ENCODE results near the gene SCAMP1.

Gene SCAMP1

DNA sequence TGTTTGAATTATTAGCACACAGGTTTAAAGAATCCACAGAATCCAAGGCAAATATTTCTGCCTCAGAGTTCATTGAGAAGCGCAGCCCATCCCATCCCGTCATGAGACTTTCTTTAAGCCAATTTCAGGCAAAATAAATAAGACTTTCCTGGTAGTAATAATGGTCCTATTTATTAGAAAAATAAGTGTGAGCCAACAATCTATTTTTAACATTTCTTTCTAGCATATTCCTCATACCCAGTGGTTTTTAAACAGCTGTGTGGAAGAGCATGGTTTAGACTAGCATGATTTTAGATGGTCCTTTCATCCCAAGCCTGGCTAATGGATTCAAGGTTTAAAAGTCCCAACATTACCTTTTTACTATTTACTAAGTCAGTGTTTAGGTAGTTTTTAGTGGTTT is 125.8 kb downstream of the SCAMP1 start:
- Mint-ChIP-seq H3K27ac (no peak overlapping the region), H3K36me3 (no peaks in the 10 kb centered on the region), H3K4me3 (no peak overlapping the region), H3K9me3 (no peaks in the 10 kb centered on the region), H3K4me1 (peaks cover 10% of the 10 kb centered on the region)
- DNase-seq (ENCODE audit: low spot score in 2 of 2), result no peak
- no peak for ATAC-seq

GRCh38 chr5:78487846-78488245 is 127.4 kb downstream of the SCAMP1 start:
- Mint-ChIP-seq H3K4me1 (peaks cover 10% of the 10 kb centered on the region), H3K4me3 (no peak overlapping the region), H3K9me3 (no peaks in the 10 kb centered on the region), H3K27ac (no peak overlapping the region), H3K36me3 (no peaks in the 10 kb centered on the region)
- no peak for ATAC-seq
- no peak for DNase-seq (ENCODE audit: low spot score in 2 of 2)

DNA sequence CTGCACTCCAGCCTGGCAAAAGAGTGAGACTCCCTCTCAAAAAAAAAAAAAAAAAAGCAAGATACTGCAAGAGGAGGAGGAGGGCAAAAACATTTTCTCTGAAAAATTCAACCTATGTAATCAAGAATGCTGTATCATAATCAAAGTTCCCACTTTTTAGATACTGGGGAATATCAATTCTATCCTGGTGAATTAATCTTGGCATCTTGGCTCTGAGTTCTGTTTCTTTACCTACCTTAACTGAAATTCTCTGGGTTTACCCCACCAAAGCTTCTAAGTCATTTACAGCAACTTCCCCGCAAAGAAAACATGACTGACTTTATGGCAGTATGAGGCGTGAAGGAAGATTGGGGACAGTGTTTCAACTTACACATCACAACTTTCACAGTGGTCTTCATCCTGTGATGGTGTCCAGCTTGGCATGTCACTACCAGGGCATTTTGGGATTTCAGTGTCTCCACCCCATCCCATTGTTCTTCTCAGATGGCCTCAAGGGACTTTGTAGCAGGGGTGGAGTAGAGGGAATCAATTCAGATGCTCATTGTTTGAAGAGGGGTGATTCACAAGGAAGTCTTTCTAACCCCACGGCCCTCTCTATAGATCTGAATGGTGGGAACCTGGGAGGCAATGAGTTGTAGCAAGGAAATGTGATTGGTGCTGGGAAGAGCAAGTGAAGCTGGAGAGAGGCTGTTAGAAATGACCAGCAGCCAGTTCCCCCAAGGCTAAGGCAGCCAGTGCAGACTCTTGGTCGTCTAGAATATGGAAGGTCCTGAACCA is 130.5 kb downstream of the SCAMP1 start:
- no peak for DNase-seq (ENCODE audit: low spot score in 2 of 2)
- no peak for ATAC-seq
- H3K4me1 Mint-ChIP-seq, result no peaks in the 10 kb centered on the region

DNA sequence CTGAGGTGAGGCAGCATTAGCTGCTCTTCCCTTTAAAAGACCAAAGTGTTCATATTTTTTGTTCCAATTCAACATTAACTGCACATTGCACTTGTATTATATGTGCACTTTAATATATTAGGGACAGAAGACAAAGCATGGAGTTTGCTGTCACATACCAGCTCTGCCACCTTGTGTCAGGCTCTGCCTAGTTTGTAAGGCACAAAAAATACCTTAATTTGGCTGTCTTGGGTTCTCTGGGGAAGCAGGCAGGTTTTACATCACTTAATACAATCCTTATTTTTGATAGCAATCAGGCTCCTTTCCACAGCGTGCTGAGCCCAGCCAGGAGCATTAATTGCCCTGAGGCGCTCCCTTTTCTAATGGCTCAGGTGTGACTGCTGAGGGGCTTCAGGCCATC is 131.8 kb downstream of the SCAMP1 start:
- H3K36me3 Mint-ChIP-seq, result no peaks in the 10 kb centered on the region
- H3K27ac Mint-ChIP-seq, result no peak overlapping the region
- no peak overlapping the region for H3K4me3 Mint-ChIP-seq
- no peaks in the 10 kb centered on the region for H3K4me1 Mint-ChIP-seq
- H3K9me3 Mint-ChIP-seq, result no peaks in the 10 kb centered on the region
- DNase-seq (ENCODE audit: low spot score in 2 of 2) (no peak), ATAC-seq (no peak)

More for the DNA sequence above, 130.5 kb downstream of the SCAMP1 start:
- H3K4me3 Mint-ChIP-seq, result no peak overlapping the region
- H3K27ac Mint-ChIP-seq, result no peak overlapping the region
- no peaks in the 10 kb centered on the region for H3K36me3 Mint-ChIP-seq
- no peaks in the 10 kb centered on the region for H3K9me3 Mint-ChIP-seq

DNA sequence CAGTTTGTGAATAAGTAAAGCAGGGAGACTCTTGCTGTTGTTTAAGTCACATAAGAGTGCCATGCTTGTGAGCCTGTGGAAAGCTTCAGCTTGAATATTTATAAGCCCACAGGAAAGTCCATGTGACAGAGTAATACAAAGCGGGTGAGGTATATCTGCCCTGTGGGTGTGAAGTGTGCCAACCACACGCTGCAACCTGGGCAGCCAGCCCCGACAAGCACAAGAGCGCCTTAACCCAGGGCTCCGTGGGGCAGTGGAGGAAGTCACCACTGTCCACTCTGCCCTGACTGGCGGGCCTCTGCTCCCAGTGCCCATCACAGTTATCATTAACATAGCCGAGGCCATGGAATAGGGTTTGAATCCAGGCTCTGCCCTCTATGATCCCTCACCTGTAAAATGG is 132.2 kb downstream of the SCAMP1 start:
- Mint-ChIP-seq H3K36me3 (no peaks in the 10 kb centered on the region), H3K9me3 (no peaks in the 10 kb centered on the region), H3K4me1 (no peaks in the 10 kb centered on the region), H3K4me3 (no peak overlapping the region), H3K27ac (no peak overlapping the region)
- DNase-seq (ENCODE audit: low spot score in 2 of 2), result no peak
- ATAC-seq, result peak; percentile 42

DNA sequence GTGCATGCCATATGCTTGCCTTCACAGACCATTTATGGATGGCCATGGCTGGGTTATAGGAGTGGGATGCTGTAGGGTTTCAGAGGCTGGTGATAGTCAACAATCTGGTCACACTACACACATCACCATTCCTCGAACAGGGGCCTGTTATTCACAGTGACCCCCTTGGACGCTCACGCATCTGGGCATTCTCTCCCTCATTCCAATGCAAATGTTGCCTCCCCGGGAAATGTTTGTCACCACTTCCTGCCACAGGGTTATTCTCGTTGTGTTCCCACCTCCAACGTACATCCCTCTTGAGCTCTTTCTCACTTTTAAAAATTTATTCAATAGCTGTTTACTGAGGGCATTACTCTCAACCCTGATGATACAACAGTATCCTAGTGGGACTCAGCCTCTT is 135.4 kb downstream of the SCAMP1 start:
- Mint-ChIP-seq H3K9me3 (no peaks in the 10 kb centered on the region), H3K4me3 (no peak overlapping the region), H3K27ac (no peak overlapping the region), H3K4me1 (no peaks in the 10 kb centered on the region), H3K36me3 (no peaks in the 10 kb centered on the region)
- ATAC-seq, result no peak
- no peak for DNase-seq (ENCODE audit: low spot score in 2 of 2)

DNA sequence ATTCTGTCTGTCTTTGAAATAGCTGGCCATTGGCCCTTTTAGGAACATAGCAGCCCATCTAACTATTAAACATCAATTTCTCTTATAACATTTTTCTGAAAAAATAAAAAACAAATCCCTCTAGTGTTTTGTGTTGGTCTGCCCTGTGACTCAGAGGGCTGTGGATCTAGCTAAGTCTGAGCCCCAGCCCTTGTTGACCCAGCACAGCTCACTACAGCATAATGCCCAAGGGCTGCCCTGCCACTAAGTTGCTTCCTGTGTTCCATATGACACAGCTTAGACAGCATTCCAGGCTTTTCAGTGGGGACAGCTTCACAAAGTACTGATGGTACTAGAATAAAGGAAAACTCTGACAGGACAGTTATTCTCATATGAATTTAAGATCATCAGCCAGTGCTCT is 136.0 kb downstream of the SCAMP1 start:
- Mint-ChIP-seq H3K27ac (no peak overlapping the region), H3K4me1 (no peaks in the 10 kb centered on the region), H3K9me3 (no peaks in the 10 kb centered on the region), H3K4me3 (no peak overlapping the region), H3K36me3 (no peaks in the 10 kb centered on the region)
- DNase-seq (ENCODE audit: low spot score in 2 of 2), result no peak
- no peak for ATAC-seq

GRCh38 chr5:78497573-78498533 is 137.4 kb downstream of the SCAMP1 start:
- Mint-ChIP-seq H3K9me3 (no peaks in the 10 kb centered on the region), H3K27ac (no peak overlapping the region), H3K4me1 (no peaks in the 10 kb centered on the region), H3K4me3 (no peak overlapping the region), H3K36me3 (no peaks in the 10 kb centered on the region)
- no peak for ATAC-seq
- no peak for DNase-seq (ENCODE audit: low spot score in 2 of 2)

GRCh38 chr5:78499485-78499884 is 139.1 kb downstream of the SCAMP1 start:
- ATAC-seq (no peak), DNase-seq (ENCODE audit: low spot score in 2 of 2) (no peak)
- Mint-ChIP-seq H3K27ac (no peak overlapping the region), H3K4me3 (no peak overlapping the region), H3K9me3 (no peaks in the 10 kb centered on the region), H3K4me1 (no peaks in the 10 kb centered on the region), H3K36me3 (no peaks in the 10 kb centered on the region)

DNA sequence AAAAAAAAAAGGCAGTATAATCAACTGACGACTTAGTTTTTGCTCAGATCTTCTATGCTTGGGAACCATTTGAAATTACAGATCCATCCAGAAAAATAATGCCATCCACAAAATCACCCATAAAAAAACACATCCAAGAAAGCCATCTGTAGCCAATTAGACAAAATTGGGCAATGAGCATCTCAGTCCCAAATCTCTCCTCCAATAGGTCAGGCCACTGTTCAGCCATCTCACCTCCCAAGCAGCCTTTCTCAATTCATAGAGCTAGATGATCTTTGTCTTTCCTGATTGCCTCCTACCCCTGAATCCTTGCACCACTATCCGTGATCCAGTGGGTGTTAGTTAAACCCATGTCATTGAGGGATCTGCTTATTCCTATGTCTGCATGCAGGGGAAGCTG is 139.6 kb downstream of the SCAMP1 start:
- Mint-ChIP-seq H3K4me1 (no peaks in the 10 kb centered on the region), H3K4me3 (no peak overlapping the region), H3K9me3 (no peaks in the 10 kb centered on the region), H3K27ac (no peak overlapping the region), H3K36me3 (no peaks in the 10 kb centered on the region)
- peak in 1 of 2 donors; percentile 15 for DNase-seq (ENCODE audit: low spot score in 2 of 2)
- no peak for ATAC-seq

GRCh38 chr5:78500871-78501270 is 140.5 kb downstream of the SCAMP1 start:
- H3K9me3 Mint-ChIP-seq, result no peaks in the 10 kb centered on the region
- ATAC-seq (no peak), DNase-seq (ENCODE audit: low spot score in 2 of 2) (peak in 1 of 2 donors; percentile 10)
- H3K36me3 Mint-ChIP-seq, result no peaks in the 10 kb centered on the region
- H3K4me1 Mint-ChIP-seq, result no peaks in the 10 kb centered on the region
- H3K4me3 Mint-ChIP-seq, result no peak overlapping the region
- no peak overlapping the region for H3K27ac Mint-ChIP-seq

DNA sequence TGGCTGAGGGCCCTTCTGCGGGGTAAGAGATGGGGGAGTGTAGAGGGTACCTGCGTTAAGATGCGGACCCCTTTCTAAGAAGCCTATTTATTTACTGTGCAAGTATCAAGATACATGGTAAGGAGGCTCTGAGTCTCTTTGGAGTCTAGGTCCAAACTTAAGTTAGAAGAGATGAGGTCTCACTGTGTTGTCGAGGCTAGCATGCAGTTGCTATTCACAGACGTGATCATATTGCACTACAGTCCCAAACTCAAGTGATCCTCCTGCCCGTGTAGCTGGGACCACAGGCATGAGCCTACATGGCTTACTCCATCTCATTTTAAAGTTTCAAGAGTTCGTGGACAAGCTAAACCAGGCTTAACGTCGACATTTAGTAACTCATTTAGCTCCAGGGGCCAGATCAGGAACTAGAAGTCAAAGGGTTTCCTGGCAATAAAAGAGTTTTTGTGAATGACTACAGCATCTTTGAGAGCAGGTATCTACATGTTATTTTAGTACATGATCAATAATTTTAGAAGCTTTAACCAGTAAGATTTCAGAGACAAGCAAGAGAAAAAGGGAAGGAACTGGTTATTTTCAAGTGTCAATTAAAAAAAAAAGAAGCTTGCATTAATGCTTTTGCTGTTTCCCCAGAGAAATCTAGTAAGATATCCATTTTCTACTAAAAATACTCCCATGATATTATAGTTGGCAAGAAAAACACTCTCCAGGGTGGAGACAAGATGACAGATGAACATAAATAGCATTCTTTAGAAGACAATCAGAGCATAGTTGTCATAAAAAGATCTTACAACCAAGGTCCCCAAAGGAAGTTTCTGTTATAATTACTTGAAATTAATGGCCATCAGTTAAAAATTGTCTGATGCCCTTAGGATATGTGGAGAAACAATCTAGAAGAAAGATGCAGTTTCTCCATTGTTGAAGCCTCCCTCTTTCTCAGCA is 141.3 kb downstream of the SCAMP1 start:
- H3K36me3 Mint-ChIP-seq, result no peaks in the 10 kb centered on the region
- H3K9me3 Mint-ChIP-seq, result no peaks in the 10 kb centered on the region
- no peak for ATAC-seq
- DNase-seq (ENCODE audit: low spot score in 2 of 2), result no peak
- H3K27ac Mint-ChIP-seq, result no peak overlapping the region
- no peaks in the 10 kb centered on the region for H3K4me1 Mint-ChIP-seq
- H3K4me3 Mint-ChIP-seq, result no peak overlapping the region

DNA sequence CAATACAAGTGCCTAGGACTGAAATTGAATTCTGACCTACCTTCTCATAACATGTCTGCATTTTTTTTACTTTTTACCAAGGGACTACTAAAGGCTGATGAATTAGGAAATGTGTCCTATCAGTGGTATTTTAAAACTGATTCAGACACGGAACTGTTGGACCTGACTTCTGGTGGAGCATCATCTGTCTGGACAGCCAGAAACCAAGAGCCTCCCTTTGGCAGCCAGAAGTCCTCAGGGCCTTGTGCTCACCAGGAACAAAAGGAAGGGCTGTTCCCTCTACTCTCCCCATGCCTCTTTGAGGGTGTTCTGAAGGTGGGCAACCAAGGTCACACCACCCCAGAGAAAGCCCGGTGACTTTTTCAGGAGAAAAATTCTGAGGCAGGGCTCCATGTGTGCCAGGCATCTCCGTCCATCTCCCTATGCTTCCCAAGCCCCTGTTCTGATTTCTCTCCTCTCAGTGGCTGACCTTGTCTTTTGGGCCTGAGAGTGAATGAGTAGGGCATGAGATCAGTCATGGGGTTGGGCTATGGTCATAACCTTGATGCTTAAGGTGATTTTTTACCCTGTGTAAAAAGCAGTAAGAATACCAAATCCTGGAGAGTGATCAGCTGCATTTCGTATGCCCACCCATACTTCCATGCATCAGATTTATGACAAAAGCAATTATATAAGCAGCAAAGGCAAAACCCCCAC is 143.7 kb downstream of the SCAMP1 start:
- no peak for ATAC-seq
- Mint-ChIP-seq H3K36me3 (no peaks in the 10 kb centered on the region), H3K4me3 (no peak overlapping the region), H3K4me1 (peaks cover 3% of the 10 kb centered on the region), H3K9me3 (no peaks in the 10 kb centered on the region), H3K27ac (no peak overlapping the region)
- DNase-seq (ENCODE audit: low spot score in 2 of 2), result no peak
